Measurements from ENCODE around the gene MMP25.

Gene MMP25

DNA sequence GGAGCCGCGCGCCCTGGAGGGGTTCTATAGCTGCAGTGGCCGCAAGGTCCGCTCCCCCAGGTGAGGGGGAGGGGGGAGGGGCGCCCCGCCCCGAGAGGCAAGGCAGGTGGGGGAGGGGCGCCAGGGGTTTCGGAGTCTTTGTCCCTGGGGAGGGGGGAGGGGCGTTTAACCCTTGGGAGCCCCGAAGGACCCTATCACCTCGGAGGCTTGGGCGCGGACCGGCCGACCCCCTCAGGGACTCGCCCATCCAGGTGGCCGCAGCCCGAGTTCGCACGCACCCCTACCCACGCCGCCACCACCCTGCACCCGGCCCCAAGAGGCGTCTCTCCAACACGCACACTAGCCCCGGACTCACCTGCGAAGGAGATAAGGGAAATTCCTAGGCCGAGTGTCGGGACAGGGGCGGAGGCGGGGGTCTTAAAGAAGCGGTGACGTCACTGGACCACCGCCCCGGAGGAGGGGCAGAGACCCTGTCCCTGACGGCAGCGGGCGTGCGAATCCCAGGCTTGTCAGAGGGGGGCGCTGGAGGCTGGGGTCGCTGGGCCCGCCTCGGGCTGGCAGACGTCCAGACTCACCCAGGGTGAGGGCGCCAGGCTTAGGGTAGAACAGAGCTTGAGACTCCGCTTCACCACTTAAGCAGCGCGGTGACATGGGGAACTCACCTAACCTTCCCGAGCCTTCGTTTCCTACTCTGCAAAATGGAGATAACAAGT lies 28.4 kb upstream of the MMP25 start, which contains the start of gene CLDN6:
TSS of gene CLDN6 (minus strand) at position 390 of the 713 bp plus-strand sequence. CDS start 2,162 bp downstream, outside the sequence.
- DNase-seq (ENCODE audit: low read depth, low spot score), result no peak

DNA sequence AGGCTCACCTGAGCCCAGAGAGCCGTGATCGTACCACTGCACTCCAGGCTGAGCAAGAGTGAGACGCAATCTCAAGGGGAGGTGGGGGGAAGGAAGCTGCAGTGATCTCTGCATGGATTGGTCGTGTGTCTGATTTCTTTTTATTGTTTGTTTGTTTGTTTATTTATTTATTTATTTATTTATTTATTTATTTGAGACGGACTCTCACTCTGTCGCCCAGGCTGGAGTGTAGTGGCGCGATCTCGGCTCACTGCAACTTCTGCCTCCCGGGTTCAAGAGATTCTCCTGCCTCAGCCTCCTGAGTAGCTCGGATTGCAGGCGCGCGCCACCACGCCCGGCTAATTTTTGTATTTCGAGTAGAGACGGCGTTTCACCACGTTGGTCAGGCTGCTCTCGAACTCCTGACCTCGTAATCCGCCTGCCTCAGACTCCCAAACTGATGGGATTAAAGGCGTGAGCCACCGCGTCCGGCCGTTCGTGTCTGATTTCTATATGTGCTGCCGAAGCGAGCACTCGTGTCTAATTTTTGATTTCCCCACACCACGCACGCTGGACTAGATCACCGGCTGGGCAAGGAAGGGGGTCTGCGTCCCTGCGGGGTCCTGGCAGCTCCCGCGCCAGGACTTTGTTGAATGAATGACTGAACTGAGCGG lies 26.6 kb upstream of the MMP25 start:
- DNase-seq (ENCODE audit: low read depth, low spot score), result no peak

DNA sequence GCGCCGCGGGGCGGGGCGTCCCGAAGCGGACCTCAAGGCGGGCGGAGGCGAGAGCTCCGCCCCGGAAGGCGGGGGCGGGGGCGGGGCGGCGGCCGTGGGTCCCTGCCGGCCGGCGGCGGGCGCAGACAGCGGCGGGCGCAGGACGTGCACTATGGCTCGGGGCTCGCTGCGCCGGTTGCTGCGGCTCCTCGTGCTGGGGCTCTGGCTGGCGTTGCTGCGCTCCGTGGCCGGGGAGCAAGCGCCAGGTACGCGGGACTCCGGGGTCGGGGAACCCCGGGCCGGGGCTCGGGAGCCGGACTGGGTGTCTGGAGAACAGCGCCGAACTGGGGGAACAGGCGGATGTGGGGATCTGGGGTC lies 26.1 kb upstream of the MMP25 start, which contains the start of gene TNFRSF12A:
TSS of gene TNFRSF12A (plus strand) at position 122 of the 357 bp plus-strand sequence. CDS start at position 152, 30 bp downstream.
- peak; percentile 37 for DNase-seq (ENCODE audit: low read depth, low spot score)

DNA sequence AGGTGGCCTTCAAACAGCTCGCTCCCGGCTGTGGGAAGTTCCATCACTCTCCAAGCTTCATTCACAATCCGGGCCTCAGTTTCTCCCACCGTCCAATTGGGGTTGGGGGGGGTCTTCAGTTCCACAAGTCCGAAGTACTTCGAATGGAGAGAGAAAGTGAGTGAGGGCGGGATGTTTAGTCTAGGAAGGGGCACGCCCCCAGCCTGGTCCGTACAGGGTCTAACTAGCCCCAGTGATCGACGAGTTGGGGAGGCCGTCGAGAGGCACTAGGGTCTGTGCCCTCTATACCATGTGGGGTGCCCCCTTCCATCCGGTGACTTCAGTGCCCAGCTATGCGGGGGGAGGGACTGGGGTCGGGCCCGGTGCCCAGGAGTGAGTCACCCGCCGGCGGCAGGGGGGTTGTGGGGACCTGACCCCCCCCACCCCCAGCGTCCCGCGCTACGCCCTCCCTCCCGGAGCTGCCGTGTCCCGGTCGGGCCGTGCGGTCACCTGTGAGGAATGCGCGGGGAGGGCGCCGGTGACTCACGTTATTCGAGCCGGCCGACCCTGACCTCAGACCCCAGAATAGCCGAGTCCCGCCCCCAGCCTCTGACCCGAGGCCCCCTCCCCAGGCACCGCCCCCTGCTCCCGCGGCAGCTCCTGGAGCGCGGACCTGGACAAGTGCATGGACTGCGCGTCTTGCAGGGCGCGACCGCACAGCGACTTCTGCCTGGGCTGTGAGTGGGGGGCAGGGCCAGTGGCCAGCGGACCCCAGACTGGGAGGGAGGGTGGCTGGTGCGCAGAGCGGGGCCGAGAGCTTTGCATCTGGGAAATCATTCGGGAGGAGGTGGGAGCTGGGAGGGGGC lies 25.5 kb upstream of the MMP25 start:
- no peak for DNase-seq (ENCODE audit: low read depth, low spot score)

DNA sequence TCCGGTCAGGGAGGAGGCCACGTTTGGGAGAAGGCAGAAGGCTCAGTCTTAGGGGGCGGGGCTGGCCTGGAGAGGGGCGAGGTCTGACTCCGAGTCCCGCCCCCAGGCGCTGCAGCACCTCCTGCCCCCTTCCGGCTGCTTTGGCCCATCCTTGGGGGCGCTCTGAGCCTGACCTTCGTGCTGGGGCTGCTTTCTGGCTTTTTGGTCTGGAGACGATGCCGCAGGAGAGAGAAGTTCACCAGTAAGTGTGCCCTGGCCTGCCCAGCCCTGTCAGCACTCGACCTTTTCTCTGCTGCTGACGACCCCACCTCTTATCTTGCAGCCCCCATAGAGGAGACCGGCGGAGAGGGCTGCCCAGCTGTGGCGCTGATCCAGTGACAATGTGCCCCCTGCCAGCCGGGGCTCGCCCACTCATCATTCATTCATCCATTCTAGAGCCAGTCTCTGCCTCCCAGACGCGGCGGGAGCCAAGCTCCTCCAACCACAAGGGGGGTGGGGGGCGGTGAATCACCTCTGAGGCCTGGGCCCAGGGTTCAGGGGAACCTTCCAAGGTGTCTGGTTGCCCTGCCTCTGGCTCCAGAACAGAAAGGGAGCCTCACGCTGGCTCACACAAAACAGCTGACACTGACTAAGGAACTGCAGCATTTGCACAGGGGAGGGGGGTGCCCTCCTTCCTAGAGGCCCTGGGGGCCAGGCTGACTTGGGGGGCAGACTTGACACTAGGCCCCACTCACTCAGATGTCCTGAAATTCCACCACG lies 24.7 kb upstream of the MMP25 start:
- DNase-seq (ENCODE audit: low read depth, low spot score), result peak; percentile 44

DNA sequence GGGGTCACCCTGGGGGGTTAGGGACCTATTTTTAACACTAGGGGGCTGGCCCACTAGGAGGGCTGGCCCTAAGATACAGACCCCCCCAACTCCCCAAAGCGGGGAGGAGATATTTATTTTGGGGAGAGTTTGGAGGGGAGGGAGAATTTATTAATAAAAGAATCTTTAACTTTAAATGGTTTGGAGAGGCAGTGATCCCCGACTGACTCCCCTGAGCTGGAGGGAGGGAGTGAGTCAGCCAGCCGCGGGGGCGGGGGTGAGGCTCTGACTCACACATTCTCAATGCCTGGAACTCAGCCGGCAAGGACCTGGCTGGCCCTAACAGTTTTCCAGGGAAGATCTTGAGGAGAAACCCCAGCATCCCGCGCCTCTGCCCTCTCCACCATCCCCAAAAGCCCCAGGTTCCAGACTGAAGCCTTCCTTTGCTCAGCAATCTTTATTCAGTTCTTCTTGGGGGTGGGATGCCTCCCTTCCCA lies 24.1 kb upstream of the MMP25 start:
- DNase-seq (ENCODE audit: low read depth, low spot score), result peak; percentile 70

DNA sequence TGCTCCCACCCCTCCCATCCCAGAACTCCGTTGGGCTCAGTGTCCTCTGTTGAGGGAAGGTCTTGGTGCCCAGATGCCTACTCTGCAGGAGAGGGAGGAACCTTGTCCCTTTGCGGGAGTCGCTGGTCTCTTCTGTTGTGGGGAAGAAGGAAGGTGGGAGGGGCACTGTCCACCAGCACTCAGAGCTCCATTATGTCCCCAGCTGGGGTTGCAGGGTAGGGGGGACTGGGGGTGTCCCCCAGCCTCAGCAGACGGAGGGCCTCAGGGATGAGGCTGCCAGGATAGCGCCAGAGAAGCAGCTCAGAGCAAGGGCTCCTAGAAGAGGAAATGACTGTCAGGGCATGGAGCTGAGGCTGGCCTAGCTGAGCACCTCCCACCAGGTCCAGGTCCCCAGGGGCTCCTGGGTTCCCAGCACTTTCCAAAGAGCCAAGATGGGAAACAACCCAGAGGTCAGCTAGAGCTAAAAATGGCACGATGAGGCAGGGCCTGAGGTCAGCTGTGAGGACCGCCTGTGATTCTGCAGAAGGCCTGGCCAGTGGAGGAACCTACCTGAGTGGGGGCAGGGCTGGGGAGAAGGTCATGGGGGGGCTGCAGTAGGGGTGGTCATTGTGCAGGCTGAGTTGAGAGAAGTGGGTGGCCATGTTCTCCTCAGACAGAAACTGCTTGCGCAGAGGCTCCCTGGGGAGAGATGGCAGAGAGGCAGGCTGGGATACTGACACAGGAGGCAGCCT lies 23.5 kb upstream of the MMP25 start:
- DNase-seq (ENCODE audit: low read depth, low spot score), result no peak

DNA sequence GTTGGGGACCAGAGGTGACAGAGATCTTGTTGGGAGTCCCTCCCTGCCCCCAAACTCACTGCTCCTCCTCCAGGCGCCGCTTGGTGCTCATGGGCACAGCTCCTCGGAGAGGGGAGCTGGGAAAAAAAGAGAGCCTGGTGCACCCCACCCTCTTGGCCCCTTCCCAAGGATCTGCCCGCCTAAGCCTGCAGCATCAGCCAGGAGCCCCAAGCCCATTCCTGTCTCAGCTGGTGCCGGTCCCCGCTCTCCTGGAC lies 23.0 kb upstream of the MMP25 start:
- no peak for DNase-seq (ENCODE audit: low read depth, low spot score)

DNA sequence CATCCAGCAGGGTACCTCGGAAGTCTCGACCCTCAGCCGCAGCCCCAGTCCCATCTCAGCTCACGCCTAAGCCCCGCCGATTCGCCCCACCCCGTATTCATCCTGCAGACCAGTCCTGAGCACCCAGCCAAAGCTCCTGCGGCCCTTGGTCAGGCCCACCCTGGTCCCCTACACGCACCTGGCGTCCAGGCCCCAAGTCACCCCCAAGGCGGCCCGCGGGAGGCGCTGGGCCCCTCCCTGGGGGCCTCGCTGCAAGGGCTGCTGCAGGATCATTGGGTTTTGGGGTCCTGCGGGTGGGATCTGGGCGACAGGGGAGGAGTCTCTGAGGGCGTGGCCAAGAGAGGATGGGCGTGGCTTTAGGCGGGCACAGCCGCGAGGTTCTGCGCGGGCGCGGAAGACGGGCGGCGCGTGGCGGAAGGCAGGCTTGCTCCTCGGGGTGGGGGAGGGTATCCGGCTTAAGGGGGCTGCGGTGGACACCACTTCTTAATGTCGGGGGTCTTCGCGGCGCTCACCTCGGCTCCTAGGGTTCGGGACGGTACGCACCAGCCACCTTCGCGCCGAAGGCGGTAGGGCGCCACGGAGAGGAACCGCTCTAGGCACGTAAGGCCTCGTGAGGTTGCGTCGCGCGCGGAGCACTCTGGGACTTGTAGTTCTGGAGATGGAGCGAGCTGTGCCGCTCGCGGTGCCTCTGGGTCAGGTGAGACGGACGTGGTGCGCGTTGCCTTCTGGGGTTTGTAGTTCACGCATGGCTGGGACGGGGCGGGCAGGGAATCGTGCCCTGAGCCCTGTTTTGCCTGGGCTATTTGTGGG lies 22.5 kb upstream of the MMP25 start, which contains the start of the genes HCFC1R1 and THOC6:
TSS of gene HCFC1R1 (minus strand) at position 274 of the 810 bp plus-strand sequence. CDS start at position 273, 1 bp downstream.
TSS of gene THOC6 (plus strand) at position 367 of the 810 bp plus-strand sequence. CDS start at position 659, 292 bp downstream.
- peak; percentile 92 for DNase-seq (ENCODE audit: low read depth, low spot score)

DNA sequence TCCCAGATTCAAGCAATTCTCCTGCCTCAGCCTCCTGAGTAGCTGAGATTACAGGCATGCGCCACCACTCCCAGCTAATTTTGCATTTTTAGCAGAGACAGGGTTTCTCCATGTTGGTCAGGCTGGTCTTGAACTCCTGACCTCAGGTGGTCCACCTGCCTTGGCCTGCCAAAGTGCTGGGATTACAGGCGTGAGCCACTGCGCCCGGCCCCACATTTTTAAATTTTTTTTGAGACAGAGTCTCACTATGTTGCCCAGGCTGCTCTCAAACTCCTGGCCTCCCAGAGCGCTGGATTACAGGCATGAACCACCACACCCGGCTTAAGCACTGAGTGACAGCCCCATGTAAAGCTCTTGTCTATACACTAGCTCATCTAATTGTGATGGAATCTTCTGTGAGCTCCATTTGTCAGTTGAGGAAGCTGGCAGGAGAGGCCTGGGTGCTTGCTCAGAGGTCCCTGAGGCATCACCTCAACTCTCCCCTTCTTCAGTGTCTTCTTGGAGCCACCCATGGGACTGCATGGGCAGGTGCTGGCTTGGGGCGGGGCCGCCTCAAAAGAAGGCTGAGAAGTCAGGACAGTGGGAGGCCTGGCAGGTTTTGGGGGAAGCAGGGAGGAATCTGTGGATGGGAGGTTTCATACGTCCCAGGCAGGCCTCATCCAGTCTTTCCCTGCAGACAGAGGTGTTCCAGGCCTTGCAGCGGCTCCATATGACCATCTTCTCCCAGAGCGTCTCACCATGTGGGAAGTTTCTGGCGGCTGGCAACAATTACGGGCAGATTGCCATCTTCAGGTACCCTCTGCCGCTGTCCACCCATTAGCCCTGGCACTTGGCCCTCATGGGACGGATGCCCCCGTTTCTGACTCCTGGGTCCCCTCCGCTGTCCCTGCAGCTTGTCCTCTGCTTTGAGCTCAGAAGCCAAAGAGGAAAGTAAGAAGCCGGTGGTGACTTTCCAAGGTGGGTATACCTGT lies 21.0 kb upstream of the MMP25 start:
- DNase-seq (ENCODE audit: low read depth, low spot score), result no peak

DNA sequence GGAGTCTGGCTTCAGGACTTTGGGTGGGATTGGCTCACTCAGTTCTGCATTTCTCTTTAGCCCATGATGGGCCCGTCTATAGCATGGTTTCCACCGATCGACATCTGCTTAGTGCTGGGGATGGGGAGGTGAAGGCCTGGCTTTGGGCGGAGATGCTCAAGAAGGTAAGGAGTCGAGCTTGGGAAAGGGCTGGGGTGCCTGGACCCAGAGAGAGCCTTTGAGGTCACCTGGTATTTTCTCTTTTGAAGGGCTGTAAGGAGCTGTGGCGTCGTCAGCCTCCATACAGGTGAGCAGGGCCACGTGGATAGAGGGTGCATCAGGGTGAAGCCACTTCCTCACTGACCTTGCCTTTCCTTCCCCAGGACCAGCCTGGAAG lies 20.4 kb upstream of the MMP25 start:
- no peak for DNase-seq (ENCODE audit: low read depth, low spot score)

DNA sequence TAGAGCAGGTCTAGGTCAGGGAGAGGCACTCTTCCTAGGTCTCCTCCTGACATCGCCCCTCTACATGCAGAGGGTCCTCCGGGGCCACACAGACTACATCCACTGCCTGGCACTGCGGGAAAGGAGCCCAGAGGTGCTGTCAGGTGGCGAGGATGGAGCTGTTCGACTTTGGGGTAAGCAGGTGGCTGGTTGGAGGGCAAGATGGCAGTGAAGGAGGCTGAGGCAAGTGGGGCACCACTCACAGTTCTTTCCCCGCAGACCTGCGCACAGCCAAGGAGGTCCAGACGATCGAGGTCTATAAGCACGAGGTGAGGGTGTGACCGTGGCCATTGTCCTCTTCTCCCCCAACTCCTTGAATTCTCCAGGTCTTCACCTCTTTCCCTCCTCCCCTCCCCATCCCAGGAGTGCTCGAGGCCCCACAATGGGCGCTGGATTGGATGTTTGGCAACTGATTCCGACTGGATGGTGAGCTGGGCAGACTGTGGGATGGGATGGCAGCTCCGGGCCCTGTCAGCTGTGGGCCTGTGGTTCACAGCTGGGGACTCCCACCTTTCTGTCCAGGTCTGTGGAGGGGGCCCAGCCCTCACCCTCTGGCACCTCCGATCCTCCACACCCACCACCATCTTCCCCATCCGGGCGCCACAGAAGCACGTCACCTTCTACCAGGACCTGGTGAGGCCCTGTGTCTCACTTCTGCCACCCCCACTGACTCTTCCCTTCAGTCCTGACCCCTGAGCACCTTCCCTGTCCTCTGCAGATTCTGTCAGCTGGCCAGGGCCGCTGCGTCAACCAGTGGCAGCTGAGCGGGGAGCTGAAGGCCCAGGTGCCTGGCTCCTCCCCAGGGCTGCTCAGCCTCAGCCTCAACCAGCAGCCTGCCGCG lies 19.5 kb upstream of the MMP25 start:
- no peak for DNase-seq (ENCODE audit: low read depth, low spot score)

DNA sequence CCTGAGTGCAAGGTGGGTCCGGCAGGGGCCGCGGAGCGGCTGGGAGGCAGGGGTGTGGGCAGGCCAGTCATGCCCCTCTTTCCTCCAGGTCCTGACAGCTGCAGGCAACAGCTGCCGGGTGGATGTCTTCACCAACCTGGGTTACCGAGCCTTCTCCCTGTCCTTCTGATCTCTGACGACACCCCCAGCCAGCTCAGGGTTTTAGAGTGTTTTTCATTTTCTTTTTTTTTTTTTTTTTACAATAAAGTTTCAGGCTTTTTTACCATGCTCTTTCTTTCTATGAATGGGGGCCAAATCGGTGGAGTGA lies 18.9 kb upstream of the MMP25 start:
- no peak for DNase-seq (ENCODE audit: low read depth, low spot score)

DNA sequence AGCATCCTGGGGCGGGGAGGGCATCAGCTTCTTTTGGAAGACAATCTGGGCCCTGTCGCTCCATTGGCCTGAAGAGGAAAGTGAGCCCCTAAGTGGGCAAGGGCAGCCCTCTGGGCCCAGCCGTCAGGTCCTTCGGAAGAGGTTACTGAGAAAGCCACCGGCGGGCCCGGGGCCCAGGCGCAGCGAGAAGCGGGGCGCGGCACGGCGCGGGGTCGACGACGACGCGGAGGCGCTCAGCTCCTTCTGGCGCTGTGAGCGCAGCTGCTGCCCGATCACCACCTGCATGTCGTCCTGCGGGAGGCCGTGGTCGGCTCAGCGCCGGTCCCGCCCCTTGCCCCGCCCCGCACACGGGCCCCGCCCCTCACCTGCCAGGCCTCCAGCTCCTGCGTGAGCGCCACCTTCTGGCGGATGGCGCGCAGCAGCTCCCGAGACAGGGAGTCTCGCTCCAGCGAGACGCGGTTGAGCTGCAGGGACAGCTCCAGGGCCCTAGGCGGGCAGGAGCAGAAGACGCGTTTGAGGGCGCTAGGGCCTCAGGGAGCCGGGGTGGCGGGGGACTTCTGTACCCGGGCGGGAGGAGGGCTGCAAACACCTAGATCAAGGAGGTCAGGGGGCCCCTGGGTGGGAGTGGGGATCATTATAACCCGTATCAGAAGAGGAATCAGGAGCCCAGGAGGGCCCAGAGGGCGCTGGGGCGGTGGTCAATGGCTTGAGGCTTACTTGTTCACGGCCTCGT lies 18.2 kb upstream of the MMP25 start:
- peak; percentile 70 for DNase-seq (ENCODE audit: low read depth, low spot score)

DNA sequence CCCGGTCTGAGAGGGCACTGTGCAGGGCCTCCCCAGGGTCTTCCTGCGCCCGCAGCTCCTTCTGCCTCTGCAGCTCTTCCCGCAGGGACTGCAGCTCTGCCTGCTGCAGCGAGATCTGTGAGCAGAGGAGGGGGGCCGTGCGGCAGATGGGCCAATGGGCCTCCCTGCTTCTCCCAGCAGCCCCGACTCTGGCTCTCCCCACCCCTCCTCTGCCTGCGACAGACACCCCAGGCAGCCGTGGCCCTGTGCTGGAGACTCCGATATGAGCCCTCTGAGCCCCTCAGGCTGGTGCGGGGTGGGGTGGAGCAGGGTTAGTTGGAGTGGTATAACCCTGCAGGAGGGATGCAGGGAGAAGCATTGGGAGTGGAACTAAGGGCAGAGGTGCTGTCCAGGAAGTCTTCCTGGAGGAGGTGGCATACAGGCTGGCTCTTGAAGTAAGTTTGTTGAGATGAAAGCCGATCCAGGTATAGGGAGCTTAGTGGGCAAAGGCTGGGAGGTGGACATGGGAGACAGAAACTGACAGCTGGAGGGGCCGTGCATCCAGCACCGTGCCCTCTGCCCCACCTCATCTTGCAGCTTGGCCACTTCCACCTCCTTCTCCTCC lies 17.5 kb upstream of the MMP25 start:
- DNase-seq (ENCODE audit: low read depth, low spot score), result no peak

DNA sequence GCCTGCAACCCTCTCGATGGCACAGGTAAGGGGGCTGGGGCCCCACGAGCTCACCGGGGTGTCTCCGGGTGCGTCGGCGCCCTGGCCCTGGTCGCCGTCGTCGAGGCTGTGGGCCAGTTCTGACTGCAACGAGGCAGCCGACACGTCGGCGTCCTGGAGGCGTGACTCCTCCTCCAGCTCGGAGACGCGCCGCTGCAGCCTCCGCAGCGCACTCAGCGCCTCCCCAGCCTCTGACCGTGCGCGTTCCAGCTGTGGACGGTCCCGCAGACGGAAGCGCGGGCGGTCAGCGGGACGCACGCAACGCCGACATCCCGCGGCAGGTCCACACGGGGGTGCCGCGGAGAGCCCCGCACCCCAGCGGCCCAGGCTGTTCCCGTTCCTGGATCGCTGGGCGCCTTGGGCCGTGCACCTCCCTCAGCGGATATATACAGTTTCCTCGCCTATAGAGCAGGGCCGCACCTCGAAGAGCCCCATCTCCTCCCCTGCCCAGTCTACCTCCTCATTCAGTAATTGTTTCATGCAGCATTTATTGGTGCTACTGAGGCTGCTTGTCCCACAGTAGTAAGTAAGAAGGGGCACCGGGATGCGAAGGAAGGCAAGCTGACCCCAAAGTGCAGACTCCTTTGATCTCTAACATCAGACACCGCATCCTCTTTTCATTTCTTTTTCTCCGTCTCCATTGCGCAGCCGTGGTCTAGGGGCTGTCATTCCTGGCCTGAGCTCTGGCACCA lies 16.7 kb upstream of the MMP25 start:
- DNase-seq (ENCODE audit: low read depth, low spot score), result no peak

Data from activated CD4-positive, CD25-positive, alpha-beta regulatory T cell treated with anti-CD3 and anti-CD28 coated beads, Interleukin-2, amount 50 U/mL, for 16 hours (primary cell).